Keratinocyte (primary cell): ENCODE results near the gene GCC2. TPM values are rescaled to one million over a fixed set of nuclear protein-coding genes. Genes with fewer than 3 reads are reported as not detected.

Experiments
- DNase-seq: peaks from one replicate; pipeline ENCODE4 v3.0.0-alpha.2; 2011; ENCODE audit warnings: low read depth, missing footprints, low spot score
- FAIRE-seq: peaks from 2 replicates; lab custom pipeline; 2011; peaks lifted over from hg19 to GRCh38; lab: Jason Lieb, UNC
- H2AFZ ChIP-seq: 2 replicates; pipeline ENCODE4 v1.6.0; 2012; ENCODE audit warnings: low read length, control low read depth, inconsistent platforms; ENCODE audit not compliant: control insufficient read depth
- H3K27ac ChIP-seq: 2 replicates; pipeline ENCODE4 v1.5.1; 2011; ENCODE audit warnings: low read length; ENCODE audit not compliant: control insufficient read depth, insufficient read depth
- H3K27me3 ChIP-seq: 3 replicates; pipeline ENCODE4 v1.6.0; 2011; ENCODE audit warnings: low read length; ENCODE audit not compliant: control insufficient read depth, insufficient read depth; ENCODE audit errors: extremely low read depth
- H3K36me3 ChIP-seq, 2 experiments: 2 replicates in 1 of 2; 3 replicates in 1 of 2; pipeline ENCODE4 v1.5.1; 2011; ENCODE audit warnings: low read length in 2 of 2, mild to moderate bottlenecking in 1 of 2; ENCODE audit not compliant: control insufficient read depth in 2 of 2, insufficient read depth in 2 of 2; ENCODE audit errors: extremely low read depth in 1 of 2
- H3K4me1 ChIP-seq: 3 replicates; pipeline ENCODE4 v1.5.1; 2011; ENCODE audit warnings: low read length; ENCODE audit not compliant: control insufficient read depth, insufficient read depth; ENCODE audit errors: extremely low read depth
- H3K4me2 ChIP-seq: 3 replicates; pipeline ENCODE4 v1.6.0; 2011; ENCODE audit warnings: low read depth, low read length; ENCODE audit not compliant: control insufficient read depth, insufficient read depth; ENCODE audit errors: extremely low read depth
- H3K4me3 ChIP-seq, 3 experiments: fragments of 200-600 bp in 1 of 3; sonication (generic) in 1 of 3; 2 replicates in 2 of 3; 3 replicates in 1 of 3; pipeline ENCODE4 v1.5.1; 2011 to 2016; ENCODE audit warnings: low read length in 3 of 3, mild to moderate bottlenecking in 3 of 3, control low read depth in 2 of 3, inconsistent platforms in 1 of 3, low read depth in 1 of 3, mixed read lengths in 1 of 3, mixed run types in 1 of 3, moderate library complexity in 1 of 3; ENCODE audit not compliant: control insufficient read depth in 2 of 3, insufficient read depth in 2 of 3; ENCODE audit errors: extremely low read depth in 1 of 3
- H3K79me2 ChIP-seq: 2 replicates; pipeline ENCODE4 v1.6.0; 2012; ENCODE audit warnings: low read length; ENCODE audit not compliant: control insufficient read depth, insufficient read depth
- H3K9ac ChIP-seq: 3 replicates; pipeline ENCODE4 v1.6.0; 2011; ENCODE audit warnings: low read length; ENCODE audit not compliant: control insufficient read depth, insufficient read depth; ENCODE audit errors: extremely low read depth
- H3K9me1 ChIP-seq: 3 replicates; pipeline ENCODE4 v1.6.0; 2011; ENCODE audit warnings: low read length; ENCODE audit not compliant: control insufficient read depth, insufficient read depth; ENCODE audit errors: extremely low read depth
- H3K9me3 ChIP-seq: 2 replicates; pipeline ENCODE4 v1.5.1; 2012; ENCODE audit warnings: low read depth, low read length; ENCODE audit not compliant: control insufficient read depth
- H4K20me1 ChIP-seq: 3 replicates; pipeline ENCODE4 v1.6.0; 2011; ENCODE audit warnings: low read length; ENCODE audit not compliant: control insufficient read depth, insufficient read depth; ENCODE audit errors: extremely low read depth
- EZH2 ChIP-seq: IDR thresholded peaks from one replicate; pipeline ENCODE4 v1.6.1; 2012; ENCODE audit warnings: inconsistent platforms, mild to moderate bottlenecking, low read length, moderate library complexity
- dilution Hi-C: fragments of 300-500 bp; cut with MboI; formaldehyde crosslinking; loops from one replicate; pipeline ENCODE4 v1.7.0; 2020; ENCODE audit warnings: low sequenced_read_pairs; ENCODE audit not compliant: extremely low pct_ligation_motif_present
- polyA plus RNA-seq, 5 experiments: library from polyadenylated mRNA; depleted of rRNA in 3 of 5; stranded (reverse) in 3 of 5; stranded (forward) in 1 of 5; unstranded in 1 of 5; fragments of >200 nt; gene quantifications; 1 replicate in 1 of 5; 2 replicates in 3 of 5; 3 replicates in 1 of 5; pipeline versions ENCODE4 v1.2.1 to v1.2.3, GENCODE V29; 2011 to 2012; ENCODE audit warnings: missing spikeins in 2 of 5, low read depth in 1 of 5, low replicate concordance in 1 of 5
- TF ChIP-seq, protein P1 (sequence below), 3 experiments: IDR thresholded peaks in 1 of 3; conservative IDR thresholded peaks in 1 of 3; optimal IDR thresholded peaks in 1 of 3; 2 replicates in 2 of 3; 3 replicates in 1 of 3; pipeline versions ENCODE3 to v1.5.1; 2011; ENCODE audit warnings: low read length in 3 of 3, mild to moderate bottlenecking in 3 of 3, moderate library complexity in 2 of 3, control low read depth in 1 of 3, inconsistent platforms in 1 of 3; ENCODE audit not compliant: insufficient read depth in 2 of 3; ENCODE audit errors: extremely low read depth in 1 of 3

The GCC2 gene
- polyA plus RNA-seq, 1 donor (not counting 4 experiments of a cell fraction or from before 2014, with no cell fraction given) = 8.4 TPM

- dilution Hi-C loops = no loop called here
- H3K36me3 ChIP-seq = peaks cover 4 to 11% of the 10 kb centered on the region in 2 experiments
- H3K4me3 ChIP-seq = no peak overlapping the region
- H3K27ac ChIP-seq = no peak overlapping the region
- H3K79me2 ChIP-seq = no peaks in the 10 kb centered on the region
- no peak overlapping the region for H3K9ac ChIP-seq
- H3K27me3 ChIP-seq = no peaks in the 10 kb centered on the region
- no peak for TF ChIP-seq EZH2
- TF ChIP-seq, protein P1, sequence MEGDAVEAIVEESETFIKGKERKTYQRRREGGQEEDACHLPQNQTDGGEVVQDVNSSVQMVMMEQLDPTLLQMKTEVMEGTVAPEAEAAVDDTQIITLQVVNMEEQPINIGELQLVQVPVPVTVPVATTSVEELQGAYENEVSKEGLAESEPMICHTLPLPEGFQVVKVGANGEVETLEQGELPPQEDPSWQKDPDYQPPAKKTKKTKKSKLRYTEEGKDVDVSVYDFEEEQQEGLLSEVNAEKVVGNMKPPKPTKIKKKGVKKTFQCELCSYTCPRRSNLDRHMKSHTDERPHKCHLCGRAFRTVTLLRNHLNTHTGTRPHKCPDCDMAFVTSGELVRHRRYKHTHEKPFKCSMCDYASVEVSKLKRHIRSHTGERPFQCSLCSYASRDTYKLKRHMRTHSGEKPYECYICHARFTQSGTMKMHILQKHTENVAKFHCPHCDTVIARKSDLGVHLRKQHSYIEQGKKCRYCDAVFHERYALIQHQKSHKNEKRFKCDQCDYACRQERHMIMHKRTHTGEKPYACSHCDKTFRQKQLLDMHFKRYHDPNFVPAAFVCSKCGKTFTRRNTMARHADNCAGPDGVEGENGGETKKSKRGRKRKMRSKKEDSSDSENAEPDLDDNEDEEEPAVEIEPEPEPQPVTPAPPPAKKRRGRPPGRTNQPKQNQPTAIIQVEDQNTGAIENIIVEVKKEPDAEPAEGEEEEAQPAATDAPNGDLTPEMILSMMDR (optimal IDR thresholded peaks at IDR 0.05 in 1 of 3, IDR thresholded peaks at IDR 0.05 in 1 of 3, conservative IDR thresholded peaks at IDR 0.05 in 1 of 3; ENCODE audit: extremely low read depth in 1 of 3, insufficient read depth in 2 of 3, low read length in 3 of 3) = no peak
- H4K20me1 ChIP-seq = no peaks in the 10 kb centered on the region
- no peak for FAIRE-seq
- H3K4me2 ChIP-seq = no peak overlapping the region
- no peaks in the 10 kb centered on the region for H3K9me3 ChIP-seq
- DNase-seq = no peak
- no peak overlapping the region for H2AFZ ChIP-seq
- no peaks in the 10 kb centered on the region for H3K9me1 ChIP-seq
- no peaks in the 10 kb centered on the region for H3K4me1 ChIP-seq
Observed at GRCh38 chr2:108490506-108491122, 41.6 kb downstream of the GCC2 start.

- no peak overlapping the region for H3K4me3 ChIP-seq
- no peaks in the 10 kb centered on the region for H3K27me3 ChIP-seq
- no peaks in the 10 kb centered on the region for H4K20me1 ChIP-seq
- H3K4me1 ChIP-seq = no peaks in the 10 kb centered on the region
- peaks cover 2 to 11% of the 10 kb centered on the region in 2 experiments for H3K36me3 ChIP-seq
- H2AFZ ChIP-seq = no peak overlapping the region
- no peaks in the 10 kb centered on the region for H3K9me3 ChIP-seq
- H3K9me1 ChIP-seq = no peaks in the 10 kb centered on the region
- no peaks in the 10 kb centered on the region for H3K79me2 ChIP-seq
- DNase-seq (no peak), FAIRE-seq (no peak)
- dilution Hi-C loops = no loop called here
- no peak overlapping the region for H3K27ac ChIP-seq
- TF ChIP-seq EZH2 = no peak
- TF ChIP-seq, protein P1 (optimal IDR thresholded peaks at IDR 0.05 in 1 of 3, IDR thresholded peaks at IDR 0.05 in 1 of 3, conservative IDR thresholded peaks at IDR 0.05 in 1 of 3; ENCODE audit: extremely low read depth in 1 of 3, insufficient read depth in 2 of 3, low read length in 3 of 3) = no peak
- H3K9ac ChIP-seq = no peak overlapping the region
- H3K4me2 ChIP-seq = no peak overlapping the region
Observed at GRCh38 chr2:108491848-108492247, 42.8 kb downstream of the GCC2 start.
